Activated CD4-positive, alpha-beta T cell treated with anti-CD3 and anti-CD28 coated beads for 24 hours (primary cell): ENCODE data around the gene KCNAB3.

Source experiments
- DNase-seq, 2 donors: peaks; one replicate each; pipeline ENCODE4 v3.0.0-alpha.2; 2020; ENCODE audit warnings: low read depth in 2 of 2

KCNAB3 gene

DNA sequence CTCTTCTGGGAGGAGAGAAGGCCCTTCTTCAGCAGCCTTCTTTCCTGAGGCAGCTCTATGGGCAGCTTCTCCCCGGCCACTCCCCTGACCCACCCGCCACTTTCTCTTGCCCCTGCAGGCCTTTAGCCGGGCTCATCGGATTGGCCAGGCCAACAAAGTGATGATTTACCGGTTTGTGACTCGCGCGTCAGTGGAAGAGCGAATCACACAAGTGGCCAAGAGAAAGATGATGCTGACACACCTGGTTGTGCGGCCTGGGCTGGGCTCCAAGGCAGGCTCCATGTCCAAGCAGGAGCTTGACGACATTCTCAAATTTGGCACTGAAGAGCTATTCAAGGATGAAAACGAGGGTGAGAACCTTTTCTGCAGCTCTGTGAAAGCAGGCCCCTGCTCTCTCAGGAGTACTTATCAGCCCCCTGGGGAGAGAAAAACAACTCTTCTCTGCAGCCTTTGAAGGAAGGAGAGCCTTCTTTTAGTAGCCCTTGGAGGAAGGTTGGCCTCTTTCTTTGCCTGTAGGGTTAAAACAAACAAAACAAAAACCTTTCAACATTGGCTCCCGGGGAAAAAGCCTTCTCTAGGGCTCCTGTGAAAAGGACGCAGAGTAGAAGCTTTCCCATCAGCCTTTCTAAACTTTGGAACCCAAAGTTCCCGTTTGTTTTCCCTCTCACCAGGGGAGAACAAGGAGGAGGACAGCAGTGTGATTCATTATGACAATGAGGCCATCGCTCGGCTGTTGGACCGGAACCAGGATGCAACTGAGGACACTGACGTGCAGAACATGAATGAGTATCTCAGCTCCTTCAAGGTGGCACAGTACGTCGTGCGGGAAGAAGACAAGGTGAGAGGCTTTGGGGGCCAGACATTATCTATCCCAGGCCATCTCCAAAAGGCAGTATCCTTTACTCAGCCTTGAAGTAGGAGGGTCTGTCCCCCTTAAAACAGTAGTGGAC, 26.2 kb downstream of the KCNAB3 start:
- DNase-seq = no peak

DNA sequence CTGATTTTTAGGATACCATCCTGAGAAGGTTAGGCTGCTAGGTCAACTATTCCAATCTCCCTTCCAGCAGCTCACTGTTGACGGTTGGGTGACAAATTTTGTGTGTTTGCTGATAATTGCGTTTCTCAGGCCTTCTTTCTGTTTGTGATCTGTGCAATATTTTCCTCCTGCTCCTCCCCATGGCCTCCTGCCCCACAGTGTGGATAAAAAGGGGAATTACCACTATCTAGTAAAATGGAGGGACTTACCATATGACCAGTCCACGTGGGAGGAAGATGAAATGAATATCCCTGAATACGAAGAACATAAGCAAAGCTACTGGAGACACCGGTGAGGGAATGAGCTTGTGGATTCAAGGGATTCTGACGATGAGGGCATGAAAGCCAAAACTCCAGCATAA, 31.9 kb downstream of the KCNAB3 start:
- no peak for DNase-seq

DNA sequence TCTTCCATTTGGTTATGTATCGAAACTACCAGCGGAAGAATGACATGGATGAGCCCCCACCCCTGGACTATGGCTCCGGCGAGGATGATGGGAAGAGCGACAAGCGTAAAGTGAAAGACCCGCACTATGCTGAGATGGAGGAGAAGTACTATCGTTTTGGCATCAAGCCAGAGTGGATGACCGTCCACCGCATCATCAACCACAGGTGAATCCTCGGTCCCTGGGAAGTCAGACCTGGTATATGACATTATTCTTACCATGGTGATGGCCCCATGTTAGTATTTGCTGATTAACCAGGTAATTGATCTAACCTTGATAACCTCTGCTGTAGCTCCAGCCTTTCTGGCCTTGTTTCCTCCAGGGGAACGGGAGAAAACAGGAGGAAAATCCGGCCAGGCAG, 32.6 kb downstream of the KCNAB3 start:
- DNase-seq = no peak

DNA sequence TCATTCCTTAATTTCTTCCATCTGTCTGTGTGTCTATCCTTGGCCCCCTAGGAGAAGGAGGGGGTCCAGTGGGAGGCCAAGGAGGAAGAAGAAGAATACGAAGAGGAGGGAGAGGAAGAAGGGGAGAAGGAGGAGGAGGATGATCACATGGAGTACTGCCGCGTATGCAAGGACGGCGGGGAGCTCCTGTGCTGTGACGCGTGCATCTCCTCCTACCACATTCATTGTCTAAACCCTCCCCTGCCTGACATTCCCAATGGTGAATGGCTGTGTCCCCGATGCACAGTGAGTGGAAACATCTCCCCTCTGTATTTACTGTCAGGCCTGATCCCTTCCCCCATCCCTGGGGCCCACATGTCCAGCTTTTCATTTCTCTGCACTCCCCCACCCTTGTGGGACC, 34.8 kb downstream of the KCNAB3 start:
- no peak for DNase-seq

DNA sequence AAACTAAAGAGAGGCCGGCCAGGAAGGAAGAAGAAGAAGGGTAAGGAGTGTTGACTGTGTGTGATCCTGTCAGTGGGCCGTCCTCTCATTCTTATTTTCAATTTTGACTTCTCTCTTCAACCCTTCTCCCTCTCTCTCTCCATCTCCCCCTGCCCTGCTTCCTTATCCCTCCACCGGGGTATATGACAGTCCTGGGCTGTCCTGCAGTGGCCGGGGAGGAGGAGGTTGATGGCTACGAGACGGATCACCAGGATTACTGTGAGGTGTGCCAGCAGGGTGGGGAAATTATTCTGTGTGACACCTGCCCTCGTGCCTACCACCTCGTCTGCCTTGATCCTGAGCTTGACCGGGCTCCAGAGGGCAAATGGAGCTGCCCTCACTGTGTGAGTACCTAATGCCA, 35.4 kb downstream of the KCNAB3 start:
- no peak for DNase-seq

DNA sequence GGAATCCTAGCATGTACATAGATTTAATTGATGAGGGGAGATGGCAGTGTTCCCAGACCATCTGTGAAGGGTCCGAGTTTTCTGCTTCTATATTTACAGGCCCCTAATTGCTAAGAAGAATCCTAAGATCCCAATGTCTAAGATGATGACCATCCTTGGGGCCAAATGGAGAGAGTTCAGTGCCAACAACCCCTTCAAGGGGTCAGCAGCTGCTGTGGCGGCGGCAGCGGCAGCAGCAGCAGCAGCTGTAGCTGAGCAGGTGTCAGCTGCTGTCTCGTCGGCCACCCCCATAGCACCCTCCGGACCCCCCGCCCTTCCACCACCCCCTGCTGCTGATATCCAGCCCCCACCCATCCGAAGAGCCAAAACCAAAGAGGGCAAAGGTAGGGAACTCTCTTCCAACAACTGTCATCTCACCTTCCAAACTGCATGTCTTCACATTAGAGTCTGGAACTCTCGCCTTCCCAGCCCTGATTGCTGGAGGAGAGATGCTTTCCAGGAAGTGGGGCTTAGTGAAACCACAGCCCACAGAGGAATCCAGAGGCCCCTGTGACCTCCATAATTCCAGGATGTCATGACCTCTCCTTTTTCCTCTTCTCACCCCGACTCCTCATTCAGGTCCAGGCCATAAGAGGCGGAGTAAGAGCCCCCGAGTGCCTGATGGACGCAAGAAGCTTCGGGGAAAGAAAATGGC, 36.3 kb downstream of the KCNAB3 start:
- no peak for DNase-seq

DNA sequence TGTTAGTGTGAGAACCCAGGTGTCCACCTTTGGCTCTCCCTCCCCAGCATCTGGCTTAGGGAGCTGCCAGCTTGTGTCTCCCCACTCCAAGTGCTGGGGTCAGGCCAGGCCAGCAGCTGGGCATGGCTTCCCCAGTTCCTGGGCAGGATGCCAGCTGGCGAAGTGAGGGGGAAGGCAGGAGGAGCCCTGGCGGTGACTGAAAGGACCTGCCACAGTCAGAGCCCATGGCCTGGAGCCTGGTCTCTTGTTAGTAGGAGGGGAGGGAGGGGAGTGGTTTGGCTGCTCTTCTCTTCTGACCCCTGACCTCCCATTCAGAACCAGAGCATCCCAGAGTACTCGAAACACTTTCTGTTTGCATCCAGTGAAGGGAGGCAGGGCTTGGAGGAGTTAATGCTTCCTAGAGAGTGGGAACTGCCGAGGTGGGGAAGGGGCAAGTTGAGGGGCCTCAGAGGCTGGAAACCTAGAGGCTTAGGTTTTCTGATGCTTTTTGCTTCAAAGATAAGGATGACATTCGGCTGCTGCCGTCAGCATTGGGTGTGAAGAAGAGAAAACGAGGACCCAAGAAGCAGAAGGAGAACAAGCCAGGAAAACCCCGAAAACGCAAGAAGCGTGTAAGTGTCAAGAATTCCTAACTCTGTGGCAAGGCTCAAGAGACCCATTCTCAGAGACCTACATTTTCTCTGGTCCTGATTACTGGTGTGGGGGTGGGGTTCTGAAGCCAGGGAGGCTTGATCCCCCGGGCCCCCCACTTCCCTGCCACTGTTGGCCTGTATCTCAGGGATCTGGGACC, 40.3 kb downstream of the KCNAB3 start:
- peak in 1 of 2 donors; percentile 15 for DNase-seq

DNA sequence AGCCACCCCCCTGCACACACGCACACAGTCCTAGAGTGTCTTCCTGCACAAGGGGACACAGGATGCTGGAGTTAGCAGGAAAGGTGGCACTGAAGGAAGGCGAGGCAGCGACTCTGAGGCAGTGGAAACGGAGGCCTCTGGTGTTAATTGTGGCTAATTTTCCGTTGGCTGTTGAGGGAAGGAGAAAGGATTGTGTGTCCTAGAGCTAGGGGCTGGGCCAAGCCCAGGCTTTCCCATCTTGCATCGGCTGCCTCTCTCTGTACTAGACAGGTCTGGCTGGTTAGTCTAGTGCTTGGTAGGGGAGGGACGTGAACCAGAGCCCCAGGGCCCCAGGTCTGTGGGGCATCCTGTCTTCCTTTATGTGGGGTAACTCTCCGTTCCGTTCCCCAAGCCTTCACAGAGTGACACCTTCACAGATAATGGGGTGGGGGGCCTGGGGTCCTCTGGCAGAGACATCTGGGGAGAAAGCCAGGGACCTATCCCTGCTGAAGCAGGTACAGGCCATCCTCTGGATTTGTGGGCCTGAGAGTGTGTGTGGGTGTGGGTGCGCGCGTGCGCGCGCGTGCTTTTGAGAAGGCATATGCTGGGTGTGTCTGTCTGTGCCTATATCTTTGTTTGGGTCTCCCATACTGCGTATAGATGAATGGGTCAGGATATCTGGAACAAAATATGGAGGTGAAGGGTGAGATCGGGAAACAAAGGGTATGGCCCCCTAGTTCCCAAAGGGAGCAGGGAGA, 41.3 kb downstream of the KCNAB3 start, which contains the start of gene CHD3:
CHD3 (plus strand) TSS at position 606 of the 737 bp plus-strand sequence. CDS start 212 bp downstream, outside the sequence.
- DNase-seq = peak; percentile 44 to 54

DNA sequence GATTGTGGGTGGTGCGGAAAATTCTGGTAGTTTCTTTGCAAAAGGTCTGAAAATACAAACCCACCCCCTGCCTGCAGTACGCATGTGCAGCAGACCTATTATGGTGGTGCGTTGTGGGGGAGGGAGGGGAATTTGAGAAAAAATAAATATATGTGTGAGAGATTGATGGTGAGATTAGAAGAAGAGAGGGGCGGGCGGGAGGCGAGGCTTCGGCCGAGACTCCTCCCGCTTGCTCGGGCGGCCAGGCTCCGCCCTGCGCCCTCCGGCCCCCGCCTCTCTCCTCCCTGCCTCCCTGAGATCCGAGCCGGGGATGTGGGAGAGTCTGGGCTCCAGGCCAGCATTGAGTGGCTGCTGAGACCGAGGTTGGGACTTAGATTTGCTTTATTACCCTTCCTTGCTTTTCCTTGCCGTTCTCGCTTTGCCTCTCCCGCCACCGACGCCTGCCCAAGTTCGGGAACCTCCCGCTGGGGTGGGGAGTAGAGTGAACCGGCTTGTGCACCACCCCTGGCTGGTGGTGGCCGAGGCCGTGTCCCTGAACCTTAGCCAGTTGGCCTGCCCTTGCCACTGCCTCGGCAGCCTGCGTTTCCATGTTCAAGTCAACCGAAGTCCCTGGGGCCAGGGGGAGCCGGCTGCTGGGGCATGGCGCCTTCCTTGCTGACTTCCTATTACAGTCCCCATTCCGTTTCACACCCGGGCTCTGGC, 42.0 kb downstream of the KCNAB3 start:
- DNase-seq = peak; percentile 78 to 82

DNA sequence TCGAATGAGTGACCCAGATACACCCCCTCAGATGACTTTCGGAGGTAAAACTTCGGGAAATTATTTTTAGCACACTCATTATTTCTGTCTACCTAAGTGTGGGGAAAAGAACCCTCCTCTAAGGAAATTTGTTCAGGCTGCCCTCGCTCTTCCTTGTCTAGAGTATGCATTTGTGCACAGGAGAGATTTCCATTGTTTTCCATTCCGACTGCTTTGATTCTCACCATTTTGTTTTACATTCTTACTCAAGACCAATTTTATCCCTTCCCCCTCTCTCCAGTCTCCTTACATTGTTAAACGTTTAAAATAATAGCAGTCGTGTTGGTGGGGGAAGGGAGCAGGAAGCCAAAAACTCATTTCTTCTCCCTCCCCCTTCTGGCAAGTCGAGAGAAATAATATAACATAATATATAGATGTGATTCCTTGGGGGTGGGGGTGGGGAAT, 42.6 kb downstream of the KCNAB3 start:
- DNase-seq = no peak

DNA sequence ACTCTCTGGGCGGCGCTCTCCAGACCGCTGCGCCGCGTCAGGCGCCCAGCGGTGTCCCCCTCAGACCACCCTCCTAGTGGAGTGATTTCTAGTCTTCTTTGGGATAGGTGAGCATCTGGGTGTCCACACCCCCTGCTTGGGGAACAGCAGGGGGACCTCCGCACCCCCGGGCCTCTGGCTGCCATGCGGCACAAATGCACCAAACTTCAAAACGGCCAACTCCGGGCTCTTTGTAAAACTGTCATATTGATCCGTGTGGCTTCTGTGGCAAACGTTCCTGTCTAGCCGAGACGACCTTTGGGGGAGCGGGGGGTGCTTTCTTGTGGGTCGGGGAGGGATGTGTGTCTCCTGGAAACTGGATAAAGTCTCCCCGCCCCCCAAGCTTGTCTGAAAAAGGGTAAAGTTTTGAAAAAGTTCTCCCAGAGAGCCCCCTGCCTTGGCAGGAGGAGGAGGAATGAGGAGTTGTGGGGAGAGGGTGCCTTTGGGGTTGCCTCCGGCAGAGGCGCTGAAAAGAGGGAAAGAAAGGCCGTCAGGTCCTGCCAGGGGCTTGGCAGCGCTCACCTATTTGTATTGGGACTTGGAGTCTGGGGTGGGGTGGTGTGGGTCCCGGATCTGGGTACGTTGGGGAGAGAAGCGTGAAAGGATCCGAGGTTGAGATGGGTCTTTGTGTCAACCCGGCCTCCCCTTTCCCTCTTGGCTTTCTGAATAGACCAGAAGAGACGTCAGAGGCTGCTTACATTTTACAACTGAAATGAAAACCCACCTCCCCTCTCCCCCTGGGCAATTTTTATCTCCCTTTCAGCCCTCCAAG, 43.2 kb downstream of the KCNAB3 start:
- peak; percentile 24 to 29 for DNase-seq

DNA sequence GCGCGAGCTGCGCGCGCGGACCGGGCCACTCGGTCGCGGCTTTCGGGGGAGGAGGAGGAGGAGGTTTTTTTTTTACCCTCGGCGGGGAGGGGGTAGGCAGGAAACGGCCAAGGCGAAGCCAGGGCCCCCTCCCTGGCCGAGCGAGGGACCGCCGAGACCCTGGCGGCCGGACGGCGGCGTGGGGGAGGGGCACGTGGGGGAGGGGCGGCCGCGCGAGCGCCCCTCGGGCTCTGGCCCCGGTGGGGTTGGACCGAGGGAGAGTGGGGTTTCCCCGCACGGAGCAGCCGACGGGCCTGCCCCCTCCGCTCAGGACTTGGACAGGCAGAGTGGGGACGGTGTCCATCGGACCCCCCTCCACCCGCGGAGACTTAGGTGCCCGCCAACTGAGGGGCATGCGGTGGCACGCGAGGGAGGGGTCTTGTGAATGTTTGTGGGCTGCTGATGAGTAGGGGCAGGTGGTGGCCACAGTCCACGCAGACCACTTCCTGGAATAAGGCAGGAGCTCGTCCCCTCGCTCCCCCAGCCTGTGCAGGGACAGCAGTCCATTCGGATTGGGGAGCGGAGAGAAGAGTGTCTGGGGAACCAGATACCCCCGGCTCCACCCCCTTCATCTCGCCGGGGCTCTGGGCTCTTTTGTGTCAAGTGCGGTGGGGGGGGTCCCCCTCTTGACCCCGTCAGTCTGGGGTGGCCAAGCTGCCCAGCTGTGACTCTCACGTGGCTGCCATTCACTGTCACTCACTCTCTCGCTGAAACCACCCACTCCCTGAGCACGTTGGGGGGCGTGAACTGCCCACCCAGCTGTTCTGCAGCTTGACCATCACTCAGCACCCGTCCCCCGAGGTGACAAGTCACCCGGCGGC, 44.1 kb downstream of the KCNAB3 start:
- DNase-seq = peak; percentile 19 to 25

DNA sequence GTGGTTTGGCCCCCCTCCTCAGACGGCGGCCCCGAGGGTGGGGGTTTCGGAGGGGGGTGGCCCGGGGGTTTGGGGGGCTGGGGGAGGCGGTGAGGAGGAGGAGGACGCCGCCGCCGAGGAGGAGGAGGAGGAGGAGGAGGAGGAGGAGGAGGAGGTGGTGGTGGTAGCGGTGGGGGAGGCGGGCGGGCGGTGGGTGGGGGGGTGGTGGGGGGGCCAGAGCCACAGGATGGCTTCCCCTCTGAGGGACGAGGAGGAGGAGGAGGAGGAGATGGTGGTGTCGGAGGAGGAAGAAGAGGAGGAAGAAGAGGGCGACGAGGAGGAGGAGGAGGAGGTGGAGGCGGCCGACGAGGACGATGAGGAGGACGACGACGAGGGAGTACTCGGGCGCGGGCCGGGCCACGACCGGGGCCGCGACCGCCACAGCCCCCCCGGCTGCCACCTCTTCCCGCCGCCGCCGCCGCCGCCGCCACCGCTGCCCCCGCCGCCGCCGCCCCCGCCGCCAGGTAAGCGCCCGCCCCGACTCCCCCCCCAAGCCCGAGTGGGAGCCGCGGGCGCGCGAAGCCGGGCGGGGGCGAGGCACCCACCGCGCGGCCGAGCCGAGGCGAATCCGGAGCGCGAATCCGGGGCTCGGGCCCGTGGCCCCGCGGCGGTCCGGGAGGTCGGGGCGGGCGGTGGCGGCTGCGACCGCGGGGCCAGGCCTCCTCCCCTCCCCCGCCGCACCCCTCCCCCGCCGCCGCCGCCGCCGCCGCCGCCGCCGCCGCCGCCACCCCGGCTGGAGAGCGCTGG, 44.9 kb downstream of the KCNAB3 start:
- DNase-seq = peak in 1 of 2 donors; percentile 13

DNA sequence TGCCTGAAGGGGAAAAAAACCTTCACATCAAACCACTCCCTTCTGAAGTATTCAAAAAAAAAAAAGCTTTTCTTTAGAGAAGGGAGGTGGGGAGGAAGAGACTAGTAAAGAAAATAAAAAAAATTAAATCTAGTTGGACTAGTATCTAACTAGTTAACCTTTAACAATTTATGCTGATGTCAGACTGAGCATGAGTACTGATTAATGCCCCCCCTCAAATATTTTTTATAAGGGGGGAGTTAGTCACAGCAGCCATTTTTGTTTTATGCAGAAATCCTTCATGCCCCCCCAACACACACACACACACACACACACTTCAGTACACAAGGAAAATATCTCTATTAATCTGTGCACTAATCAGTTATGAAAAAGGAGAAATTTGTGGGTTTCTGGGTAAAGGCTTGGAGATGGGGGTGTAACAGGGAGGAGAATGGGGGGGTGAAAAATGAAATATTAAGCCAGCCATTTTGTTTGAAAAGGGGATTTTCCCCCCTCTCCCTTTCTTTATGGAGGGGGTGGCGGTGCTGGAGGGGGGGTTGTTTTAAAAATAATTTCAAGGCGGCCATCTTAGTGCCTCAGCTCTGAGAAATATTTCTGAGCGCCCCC, 45.8 kb downstream of the KCNAB3 start:
- peak in 1 of 2 donors; percentile 20 for DNase-seq

DNA sequence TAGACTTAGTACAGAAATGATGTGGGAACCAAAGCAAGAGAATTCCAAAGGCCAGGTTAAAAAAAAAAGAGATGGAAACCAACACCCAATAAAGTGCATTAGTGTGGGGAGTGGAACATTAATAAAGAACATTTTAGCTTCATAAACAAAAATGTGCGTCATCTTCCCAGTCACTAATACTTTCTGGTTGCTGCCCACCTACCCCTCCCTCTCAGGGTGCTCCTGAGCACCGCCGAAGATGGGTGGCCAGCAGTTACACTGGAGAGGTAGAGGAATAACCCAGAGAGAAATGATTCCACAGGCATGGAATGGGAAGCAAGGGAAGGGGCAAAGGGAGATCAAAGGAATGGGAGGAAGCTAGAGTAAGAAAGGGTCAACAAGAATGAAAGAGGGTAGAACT, 47.0 kb downstream of the KCNAB3 start:
- no peak for DNase-seq

DNA sequence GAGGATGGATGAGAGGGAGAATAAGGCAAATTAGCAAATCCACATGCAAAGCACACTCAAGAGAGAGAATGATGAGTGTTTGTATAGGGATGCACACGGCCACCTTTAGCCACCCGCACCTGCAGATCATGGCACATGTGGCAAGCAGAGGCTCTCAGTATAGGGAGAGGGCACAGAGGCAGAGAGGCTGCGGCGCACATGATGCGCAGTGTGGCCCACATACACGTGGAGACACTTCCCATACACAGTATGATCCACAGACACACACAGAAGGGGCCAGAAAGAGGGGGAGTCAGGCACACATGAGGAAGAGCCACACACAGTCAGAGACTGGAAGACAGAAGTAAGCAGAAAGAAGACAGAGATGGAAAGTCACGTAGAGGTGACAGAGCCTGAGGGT, 47.6 kb downstream of the KCNAB3 start:
- no peak for DNase-seq

DNA sequence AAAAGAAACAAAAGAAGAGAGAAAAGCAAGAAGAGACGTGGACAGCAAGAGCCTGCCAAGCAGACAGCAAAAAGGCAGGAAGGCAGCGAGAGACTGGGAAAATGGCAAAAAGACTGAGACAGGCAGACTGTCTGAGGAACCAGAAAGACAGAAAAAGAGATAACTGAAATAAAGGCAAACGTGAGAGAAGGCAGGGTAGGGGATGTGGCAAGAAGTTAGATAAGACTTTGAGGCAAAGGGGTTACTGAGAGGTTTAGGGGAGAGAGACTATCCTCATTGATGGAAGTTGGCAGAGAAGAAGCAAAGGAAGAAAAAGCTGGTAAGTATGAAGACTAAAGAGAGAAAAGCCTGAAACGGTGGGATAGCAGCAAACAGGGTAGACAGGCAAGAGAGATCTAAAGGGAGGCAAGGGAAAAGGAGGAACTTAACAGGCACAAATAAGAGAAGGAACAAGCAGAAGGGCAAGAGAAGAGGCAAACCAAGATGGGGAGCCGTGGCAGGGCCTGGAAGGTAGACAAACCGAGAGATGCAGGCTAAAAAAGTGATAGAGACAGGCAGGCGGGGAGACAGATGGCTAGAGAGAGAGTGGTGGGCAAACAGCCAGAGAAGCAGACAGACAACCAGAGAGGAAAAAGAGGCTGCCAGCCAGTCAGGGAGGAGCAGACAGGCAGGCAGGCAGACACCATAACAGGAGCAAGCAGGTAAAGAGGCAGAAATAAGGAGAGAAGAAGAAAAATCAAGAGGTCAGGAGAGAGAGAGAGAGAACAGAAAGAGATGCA, 48.2 kb downstream of the KCNAB3 start:
- no peak for DNase-seq
